CD4-positive, alpha-beta T cell (primary cell): Measurements from ENCODE around the gene EFCAB9. TPM values are rescaled to one million over a fixed set of nuclear protein-coding genes. Genes with fewer than 3 reads are reported as not detected.
"Not testable (repeated sequence)": the region's sequence is repeated elsewhere in the genome, so short reads cannot be mapped to it uniquely, and the experiment has no call there.

ENCODE experiments used
- ATAC-seq: fragments of 200-7000 bp; cut with Tn5 transposase; one replicate; pipeline ENCODE4 v1.10.0; 2022; ENCODE audit warnings: mild to moderate bottlenecking; ENCODE audit not compliant: poor library complexity
- CTCF ChIA-PET: fragments of 350-600 bp; sonication (Branson Sonifier 250); formaldehyde crosslinking; loops from one replicate; lab custom pipeline; 2021; ENCODE audit warnings: antibody characterized with exemption, inconsistent platforms; lab: Charles Lee
- POLR2A ChIA-PET: fragments of 350-600 bp; sonication (Branson Sonifier 250); formaldehyde crosslinking; loops from one replicate; lab custom pipeline; 2021; ENCODE audit warnings: antibody characterized with exemption, inconsistent platforms; lab: Charles Lee
- DNase-seq, 14 experiments: peaks; one replicate each; pipeline ENCODE4 v3.0.0-alpha.2; 2013 to 2020; ENCODE audit warnings: mixed read lengths in 2 of 14
- H3K27ac ChIP-seq, 2 donors: one replicate each; pipeline versions ENCODE4 v1.5.1 to v1.7.0; 2013; ENCODE audit warnings: low read length in 2 of 2, low read depth in 1 of 2, mild to moderate bottlenecking in 1 of 2
- H3K27me3 ChIP-seq, 2 experiments: 1 replicate in 1 of 2; 2 replicates in 1 of 2; pipeline versions ENCODE4 v1.6.1 to v1.7.0; 2013; ENCODE audit warnings: low read length in 2 of 2, control low read depth in 1 of 2, mild to moderate bottlenecking in 1 of 2, moderate library complexity in 1 of 2; ENCODE audit not compliant: insufficient read depth in 2 of 2, control insufficient read depth in 1 of 2
- H3K36me3 ChIP-seq: one replicate; pipeline ENCODE4 v1.6.1; 2013; ENCODE audit warnings: low read length, control low read depth; ENCODE audit not compliant: insufficient read depth
- H3K4me1 ChIP-seq: one replicate; pipeline ENCODE4 v1.6.1; 2013; ENCODE audit warnings: low read length, control low read depth; ENCODE audit not compliant: insufficient read depth
- H3K4me3 ChIP-seq: one replicate; pipeline ENCODE4 v1.5.1; 2013; ENCODE audit warnings: mild to moderate bottlenecking, low read length, moderate library complexity
- H3K9me3 ChIP-seq, 2 experiments: 1 replicate in 1 of 2; 2 replicates in 1 of 2; pipeline versions ENCODE4 v1.6.1 to v1.7.0; 2013; ENCODE audit warnings: low read length in 2 of 2, mild to moderate bottlenecking in 2 of 2, control low read depth in 1 of 2, moderate library complexity in 1 of 2; ENCODE audit not compliant: control insufficient read depth in 1 of 2, insufficient read depth in 1 of 2
- H3K27ac Mint-ChIP-seq: one replicate; pipeline ENCODE4 v1.8.0; 2020; ENCODE audit warnings: mixed read lengths
- H3K27me3 Mint-ChIP-seq: one replicate; pipeline ENCODE4 v1.8.0; 2021; ENCODE audit warnings: mixed read lengths
- H3K36me3 Mint-ChIP-seq: one replicate; pipeline ENCODE4 v1.8.0; 2021; ENCODE audit warnings: low read depth, mixed read lengths
- H3K4me1 Mint-ChIP-seq: one replicate; pipeline ENCODE4 v1.8.0; 2021; ENCODE audit warnings: low read depth, mixed read lengths
- H3K4me3 Mint-ChIP-seq: one replicate; pipeline ENCODE4 v1.8.0; 2020; ENCODE audit warnings: mild to moderate bottlenecking, mixed read lengths
- H3K9me3 Mint-ChIP-seq: one replicate; pipeline ENCODE4 v1.8.0; 2020; ENCODE audit warnings: mixed read lengths
- CTCF ChIP-seq: fragments of 200-600 bp; IDR thresholded peaks from one replicate; pipeline ENCODE4 v1.8.0; 2022; ENCODE audit warnings: antibody characterized with exemption, mild to moderate bottlenecking
- intact Hi-C, 2 experiments: fragments of 100-400 bp; cut with DNase I in 1 of 2; cut with micrococcal nuclease in 1 of 2; formaldehyde crosslinking; loops; one replicate each; pipeline versions ENCODE4 v1.15.1 to v1.9.0; 2023 to 2025; cut with DNase I, micrococcal nuclease
- total RNA-seq, 174 experiments: library from RNA in 2 of 174; stranded (reverse) in 2 of 174; gene quantifications; one replicate each; pipeline ENCODE4 v1.2.3 and lab custom pipeline; 2021 to 2026

Gene EFCAB9
- total RNA-seq, 2 experiments from 2014 or later: not detected

GRCh38 chr5:172150514-172151425 lies 43.2 kb upstream of the EFCAB9 start:
- H3K4me1 Mint-ChIP-seq: peaks cover 85% of the 10 kb centered on the region
- ChIA-PET CTCF (interaction anchor here (0.9 to 1.5 kb wide), 2 partner anchors 38 to 40 kb away, joined by 3 to 4 read pairs; partner anchors contain the start of gene STK10), POLR2A (interaction anchor here (1.7 kb wide), 1 partner anchor 24 kb away, joined by 10 read pairs; no protein-coding TSS in a partner anchor)
- H3K4me3 Mint-ChIP-seq: peak overlapping the region; percentile 25
- no peaks in the 10 kb centered on the region for H3K27me3 ChIP-seq
- no peaks in the 10 kb centered on the region for H3K9me3 ChIP-seq
- peak overlapping the region; percentile 73 to 76 for H3K27ac ChIP-seq
- H3K27ac Mint-ChIP-seq: peak overlapping the region; percentile 93
- peaks cover 95% of the 10 kb centered on the region for H3K36me3 Mint-ChIP-seq
- no peak for TF ChIP-seq CTCF
- H3K4me3 ChIP-seq: peak overlapping the region; percentile 23
- intact Hi-C loops: loop anchor here (2.0 to 5.0 kb wide), 3 partner anchors 33 to 37 kb away; partner anchors contain the start of gene STK10 (in 1 of the 2)
- H3K36me3 ChIP-seq: peaks cover 88% of the 10 kb centered on the region
- H3K9me3 Mint-ChIP-seq: no peaks in the 10 kb centered on the region
- peak in 5 of 14 experiments; percentile 14 to 69 (median 48) for DNase-seq
- H3K27me3 Mint-ChIP-seq: no peaks in the 10 kb centered on the region
- peaks cover 87% of the 10 kb centered on the region for H3K4me1 ChIP-seq
- ATAC-seq: peak; percentile 62

- Histone ChIP-seq H3K27me3 (no peaks in the 10 kb centered on the region), H3K36me3 (peaks cover 88% of the 10 kb centered on the region), H3K4me3 (no peak overlapping the region), H3K27ac (peak overlapping the region; percentile 28 to 76), H3K4me1 (peaks cover 84% of the 10 kb centered on the region), H3K9me3 (no peaks in the 10 kb centered on the region)
- POLR2A ChIA-PET: interaction anchor here (1.4 to 1.7 kb wide), 2 partner anchors 23 to 28 kb away, joined by 5 to 10 read pairs; no protein-coding TSS in a partner anchor
- Mint-ChIP-seq H3K9me3 (no peaks in the 10 kb centered on the region), H3K4me3 (peak overlapping the region; percentile 8), H3K36me3 (peaks cover 95% of the 10 kb centered on the region), H3K4me1 (peaks cover 85% of the 10 kb centered on the region), H3K27ac (peak overlapping the region; percentile 93), H3K27me3 (no peaks in the 10 kb centered on the region)
- CTCF ChIA-PET: interaction anchor here (0.9 to 1.9 kb wide), 2 partner anchors 24 to 37 kb away, joined by 3 to 14 read pairs; partner anchors contain the start of gene STK10
- ATAC-seq (no peak), DNase-seq (no peak)
- intact Hi-C loops: loop anchor here (2.0 to 5.0 kb wide), 3 partner anchors 34 to 36 kb away; partner anchors contain the start of gene STK10 (in 1 of the 2)
- no peak for TF ChIP-seq CTCF
These were observed 42.2 kb upstream of the EFCAB9 start for GRCh38 chr5:172151661-172152210.

- no peaks in the 10 kb centered on the region for H3K27me3 ChIP-seq
- no peaks in the 10 kb centered on the region for H3K27me3 Mint-ChIP-seq
- H3K4me1 ChIP-seq: peaks cover 76% of the 10 kb centered on the region
- ATAC-seq: no peak
- POLR2A ChIA-PET: interaction anchor here (1.6 to 3.2 kb wide), 2 partner anchors 21 kb away, joined by 3 to 27 read pairs; no protein-coding TSS in a partner anchor
- no peak for TF ChIP-seq CTCF
- CTCF ChIA-PET: no interaction called here
- H3K36me3 Mint-ChIP-seq: peaks cover 91% of the 10 kb centered on the region
- H3K27ac Mint-ChIP-seq: peak overlapping the region; percentile 93
- H3K9me3 ChIP-seq: no peaks in the 10 kb centered on the region
- intact Hi-C loops: loop anchor here (5.0 kb wide), 2 partner anchors 34 to 36 kb away; partner anchors contain the start of gene STK10 (in 1 of the 2)
- H3K4me1 Mint-ChIP-seq: peaks cover 83% of the 10 kb centered on the region
- H3K36me3 ChIP-seq: peaks cover 80% of the 10 kb centered on the region
- no peaks in the 10 kb centered on the region for H3K9me3 Mint-ChIP-seq
- DNase-seq: no peak
- no peak overlapping the region for H3K4me3 Mint-ChIP-seq
- peak overlapping the region; percentile 27 to 33 for H3K27ac ChIP-seq
- no peak overlapping the region for H3K4me3 ChIP-seq
These were observed 40.3 kb upstream of the EFCAB9 start for GRCh38 chr5:172153695-172154094.

- H3K27me3 Mint-ChIP-seq, ATAC-seq, H3K9me3 Mint-ChIP-seq, intact Hi-C loops, DNase-seq, H3K27ac ChIP-seq, H3K9me3 ChIP-seq, H3K4me3 ChIP-seq, H3K4me3 Mint-ChIP-seq, H3K27me3 ChIP-seq: not testable (repeated sequence)
- Histone ChIP-seq H3K4me1 (peaks cover 74% of the 10 kb centered on the region), H3K36me3 (peaks cover 69% of the 10 kb centered on the region)
- Mint-ChIP-seq H3K27ac (peak overlapping the region; percentile 93), H3K4me1 (peaks cover 79% of the 10 kb centered on the region), H3K36me3 (peaks cover 82% of the 10 kb centered on the region)
- POLR2A ChIA-PET: interaction anchor here (0.6 to 3.2 kb wide), 4 partner anchors 14 to 87 kb away, joined by 3 to 27 read pairs (median 3); no protein-coding TSS in a partner anchor
- CTCF ChIA-PET: interaction anchor here (1.4 kb wide), 1 partner anchor 18 kb away, joined by 4 read pairs; no protein-coding TSS in a partner anchor
These were observed 38.9 kb upstream of the EFCAB9 start for GRCh38 chr5:172155101-172155500.
